Activated naive CD4-positive, alpha-beta T cell treated with anti-CD3 and anti-CD28 coated beads for 36 hours (primary cell): ENCODE data around the gene MICAL3. TPM values are rescaled to one million over a fixed set of nuclear protein-coding genes. Genes with fewer than 3 reads are reported as not detected.

Experiments used
- CTCF ChIA-PET: fragments of 350-600 bp; sonication (Branson Sonifier 250); formaldehyde crosslinking; loops from one replicate; lab custom pipeline; 2021; ENCODE audit warnings: antibody characterized with exemption; lab: Charles Lee
- DNase-seq: peaks from one replicate; pipeline ENCODE4 v3.0.0-alpha.2; 2020
- H3K27ac Mint-ChIP-seq: one replicate; pipeline ENCODE4 v1.8.0; 2021; ENCODE audit warnings: mild to moderate bottlenecking, mixed read lengths
- H3K27me3 Mint-ChIP-seq: one replicate; pipeline ENCODE4 v1.8.0; 2021; ENCODE audit warnings: low read depth, mixed read lengths
- H3K36me3 Mint-ChIP-seq: one replicate; pipeline ENCODE4 v1.8.0; 2021; ENCODE audit warnings: low read depth, mixed read lengths
- H3K4me1 Mint-ChIP-seq: one replicate; pipeline ENCODE4 v1.8.0; 2021; ENCODE audit warnings: low read depth, mixed read lengths
- H3K4me3 Mint-ChIP-seq: one replicate; pipeline ENCODE4 v1.8.0; 2021; ENCODE audit warnings: mild to moderate bottlenecking, moderate library complexity, mixed read lengths
- H3K9me3 Mint-ChIP-seq: one replicate; pipeline ENCODE4 v1.8.0; 2021; ENCODE audit warnings: mixed read lengths
- intact Hi-C: fragments of 100-400 bp; cut with micrococcal nuclease; formaldehyde crosslinking; loops from one replicate; pipeline ENCODE4 v1.15.1; 2023
- total RNA-seq, 2 experiments: library from RNA; stranded (reverse); gene quantifications; one replicate each; pipeline ENCODE4 v1.2.3, GENCODE V29; 2021

The MICAL3 gene
- total RNA-seq, 2 experiments from 2014 or later: 21.0 to 25.8 TPM

GRCh38 chr22:17974703-17975372 is 49.5 kb downstream of the MICAL3 start:
- Mint-ChIP-seq H3K9me3 (no peaks in the 10 kb centered on the region), H3K27me3 (no peaks in the 10 kb centered on the region), H3K4me3 (no peak overlapping the region), H3K27ac (no peak overlapping the region), H3K36me3 (no peaks in the 10 kb centered on the region), H3K4me1 (no peaks in the 10 kb centered on the region)
- no peak for DNase-seq
- intact Hi-C loops: no loop called here
- CTCF ChIA-PET: interaction anchor here (0.6 to 2.2 kb wide), 2 partner anchors 108 to 145 kb away, joined by 4 to 5 read pairs; no protein-coding TSS in a partner anchor

GRCh38 chr22:17974087-17974486 is 50.3 kb downstream of the MICAL3 start:
- DNase-seq: no peak
- no peaks in the 10 kb centered on the region for H3K9me3 Mint-ChIP-seq
- no peaks in the 10 kb centered on the region for H3K27me3 Mint-ChIP-seq
- no peaks in the 10 kb centered on the region for H3K36me3 Mint-ChIP-seq
- H3K4me3 Mint-ChIP-seq: no peak overlapping the region
- H3K27ac Mint-ChIP-seq: no peak overlapping the region
- no peaks in the 10 kb centered on the region for H3K4me1 Mint-ChIP-seq
- CTCF ChIA-PET: interaction anchor here (0.6 to 2.2 kb wide), 2 partner anchors 107 to 144 kb away, joined by 4 to 5 read pairs; no protein-coding TSS in a partner anchor
- intact Hi-C loops: no loop called here

DNA sequence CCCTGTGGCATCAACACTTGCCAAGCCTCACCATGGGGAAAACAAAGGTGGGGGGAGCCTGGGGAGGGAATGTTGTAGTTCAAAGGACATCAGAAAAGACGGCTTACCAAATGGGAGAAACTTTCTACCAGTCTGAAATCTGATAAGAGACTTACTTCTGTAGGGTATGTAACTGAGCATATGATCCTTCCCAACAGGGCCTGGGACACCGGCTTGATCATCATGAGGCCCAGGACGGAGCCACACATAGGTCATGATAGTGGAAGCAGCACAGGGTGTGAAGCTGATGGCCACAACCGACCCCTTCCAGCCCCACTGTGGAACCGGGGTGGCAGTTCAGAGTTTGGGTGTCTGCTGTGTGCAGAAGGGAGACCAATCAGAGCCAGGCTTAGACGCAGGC is 51.1 kb downstream of the MICAL3 start:
- CTCF ChIA-PET: no interaction called here
- Mint-ChIP-seq H3K27me3 (no peaks in the 10 kb centered on the region), H3K27ac (no peak overlapping the region), H3K9me3 (no peaks in the 10 kb centered on the region), H3K4me3 (no peak overlapping the region), H3K4me1 (no peaks in the 10 kb centered on the region), H3K36me3 (no peaks in the 10 kb centered on the region)
- DNase-seq: no peak
- intact Hi-C loops: no loop called here

DNA sequence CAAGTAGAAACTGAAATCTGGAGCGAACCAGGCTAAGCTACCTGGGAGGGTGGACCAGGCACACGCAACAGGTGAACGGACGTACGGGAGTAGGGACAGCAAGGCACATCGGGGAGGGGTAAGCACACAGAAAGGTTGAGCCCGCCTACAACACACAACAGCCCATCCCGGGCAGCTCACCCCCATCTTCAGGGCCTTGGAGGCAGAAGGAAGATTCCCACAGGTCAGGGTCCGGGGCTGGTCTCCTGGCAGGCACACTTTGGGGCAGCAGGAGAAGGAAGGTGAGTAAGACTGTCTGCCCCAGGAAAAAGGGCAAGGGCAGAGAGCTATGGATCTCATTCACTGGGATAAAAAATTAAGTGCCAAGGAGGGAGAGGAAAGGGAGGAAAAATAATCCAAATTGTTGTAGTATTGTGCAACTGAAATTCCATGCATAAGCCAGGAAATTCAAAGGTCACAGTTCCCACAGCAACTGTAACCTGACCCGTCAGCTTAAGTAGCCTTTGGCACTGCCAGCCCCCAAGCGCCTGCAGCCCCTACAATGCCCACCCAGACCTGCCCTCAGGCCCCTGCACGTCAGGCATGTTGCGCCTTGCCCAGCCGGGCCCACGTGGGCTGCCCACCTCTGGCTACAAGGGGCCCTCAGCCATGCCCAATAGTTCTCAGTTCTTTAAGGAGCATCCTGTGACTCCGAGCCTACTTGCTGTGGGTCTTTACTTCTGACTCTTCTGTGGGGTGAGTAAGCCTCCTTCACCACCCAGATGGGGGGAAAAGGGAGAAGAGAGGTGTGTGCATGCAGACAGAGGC is 51.8 kb downstream of the MICAL3 start:
- no peaks in the 10 kb centered on the region for H3K4me1 Mint-ChIP-seq
- no peaks in the 10 kb centered on the region for H3K27me3 Mint-ChIP-seq
- H3K36me3 Mint-ChIP-seq: no peaks in the 10 kb centered on the region
- no peak for DNase-seq
- H3K27ac Mint-ChIP-seq: no peak overlapping the region
- H3K9me3 Mint-ChIP-seq: no peaks in the 10 kb centered on the region
- CTCF ChIA-PET: no interaction called here
- H3K4me3 Mint-ChIP-seq: no peak overlapping the region
- intact Hi-C loops: no loop called here

GRCh38 chr22:17971711-17972110 is 52.6 kb downstream of the MICAL3 start:
- CTCF ChIA-PET: interaction anchor here (1.4 kb wide), 1 partner anchor 105 kb away, joined by 4 read pairs; no protein-coding TSS in a partner anchor
- H3K4me3 Mint-ChIP-seq: no peak overlapping the region
- no peaks in the 10 kb centered on the region for H3K9me3 Mint-ChIP-seq
- DNase-seq: no peak
- no peak overlapping the region for H3K27ac Mint-ChIP-seq
- H3K36me3 Mint-ChIP-seq: peaks cover under 1% of the 10 kb centered on the region
- no peaks in the 10 kb centered on the region for H3K27me3 Mint-ChIP-seq
- intact Hi-C loops: no loop called here
- H3K4me1 Mint-ChIP-seq: no peaks in the 10 kb centered on the region

DNA sequence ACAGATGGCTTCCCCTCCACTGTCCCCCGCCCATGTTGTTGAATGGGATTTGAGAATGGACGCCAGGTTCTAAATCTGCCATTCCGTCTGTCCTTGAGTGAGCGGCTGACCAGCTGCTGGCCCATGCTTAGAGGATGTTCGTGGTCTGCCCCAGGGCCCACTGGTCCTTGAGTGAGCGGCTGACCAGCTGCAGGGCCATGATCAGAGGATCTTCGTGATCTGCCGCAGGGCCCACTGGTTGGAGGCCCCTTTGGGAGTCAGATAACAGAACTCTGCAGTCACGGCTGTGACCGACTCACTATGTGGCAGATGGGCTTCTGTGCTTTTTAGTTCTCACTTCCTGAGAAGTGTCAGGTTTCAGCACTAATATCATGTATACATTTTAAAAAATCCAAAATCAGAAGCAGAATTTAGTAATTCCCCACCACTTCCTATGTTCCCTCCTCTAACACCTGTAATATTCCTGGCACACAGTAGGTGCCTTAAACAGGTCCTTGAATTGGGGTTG is 54.1 kb downstream of the MICAL3 start:
- DNase-seq: no peak
- no peaks in the 10 kb centered on the region for H3K9me3 Mint-ChIP-seq
- H3K27me3 Mint-ChIP-seq: no peaks in the 10 kb centered on the region
- CTCF ChIA-PET: interaction anchor here (1.4 kb wide), 1 partner anchor 106 kb away, joined by 4 read pairs; no protein-coding TSS in a partner anchor
- H3K36me3 Mint-ChIP-seq: peaks cover 2% of the 10 kb centered on the region
- intact Hi-C loops: no loop called here
- H3K4me1 Mint-ChIP-seq: no peaks in the 10 kb centered on the region
- H3K4me3 Mint-ChIP-seq: no peak overlapping the region
- no peak overlapping the region for H3K27ac Mint-ChIP-seq

- intact Hi-C loops: no loop called here
- Mint-ChIP-seq H3K27me3 (no peaks in the 10 kb centered on the region), H3K4me3 (no peak overlapping the region), H3K36me3 (peaks cover 2% of the 10 kb centered on the region), H3K27ac (no peak overlapping the region), H3K9me3 (no peaks in the 10 kb centered on the region), H3K4me1 (no peaks in the 10 kb centered on the region)
- DNase-seq: no peak
- CTCF ChIA-PET: no interaction called here
Measured at GRCh38 chr22:17969701-17970113, 54.7 kb downstream of the MICAL3 start.

DNA sequence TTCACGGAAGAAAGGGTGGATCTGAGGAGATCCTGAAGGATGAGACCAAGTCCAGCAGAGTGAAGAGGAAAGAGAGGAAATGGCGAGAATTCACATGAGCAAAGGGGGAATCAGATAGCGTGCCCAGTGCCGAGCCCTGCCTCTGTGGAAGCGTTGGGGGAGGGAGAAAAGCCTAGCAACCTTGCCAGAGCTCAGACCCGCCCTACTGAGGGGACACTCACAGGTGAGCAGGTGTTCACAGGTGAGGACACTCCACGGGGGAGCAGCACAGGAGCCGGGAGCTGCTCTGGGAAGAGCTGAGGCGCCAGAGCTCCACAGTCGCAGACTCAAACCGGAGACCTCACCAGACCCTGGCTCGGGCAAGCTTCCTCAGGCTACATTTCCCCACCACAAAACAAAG is 56.2 kb downstream of the MICAL3 start:
- Mint-ChIP-seq H3K4me3 (no peak overlapping the region), H3K4me1 (no peaks in the 10 kb centered on the region), H3K36me3 (peaks cover 2% of the 10 kb centered on the region), H3K9me3 (no peaks in the 10 kb centered on the region), H3K27ac (no peak overlapping the region), H3K27me3 (no peaks in the 10 kb centered on the region)
- intact Hi-C loops: no loop called here
- DNase-seq: no peak
- CTCF ChIA-PET: no interaction called here

DNA sequence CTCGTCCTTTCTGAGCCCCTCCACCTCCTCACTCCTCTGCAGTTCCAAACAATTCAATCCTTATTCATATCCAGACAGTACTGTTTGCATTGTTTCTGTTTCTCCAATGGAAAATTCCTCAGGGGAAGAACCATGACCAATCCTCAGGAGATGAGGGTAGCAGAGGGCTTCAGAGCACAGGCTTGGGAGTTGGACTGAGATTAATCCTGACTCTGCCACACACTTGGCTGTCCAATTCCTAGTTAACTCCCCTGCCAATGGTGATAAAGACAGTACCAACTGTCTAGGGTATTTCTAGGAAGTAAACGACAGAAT is 58.0 kb downstream of the MICAL3 start:
- CTCF ChIA-PET: no interaction called here
- no peak for DNase-seq
- Mint-ChIP-seq H3K27ac (no peak overlapping the region), H3K36me3 (peaks cover 2% of the 10 kb centered on the region), H3K4me1 (no peaks in the 10 kb centered on the region), H3K9me3 (no peaks in the 10 kb centered on the region), H3K27me3 (no peaks in the 10 kb centered on the region), H3K4me3 (no peak overlapping the region)
- intact Hi-C loops: no loop called here

DNA sequence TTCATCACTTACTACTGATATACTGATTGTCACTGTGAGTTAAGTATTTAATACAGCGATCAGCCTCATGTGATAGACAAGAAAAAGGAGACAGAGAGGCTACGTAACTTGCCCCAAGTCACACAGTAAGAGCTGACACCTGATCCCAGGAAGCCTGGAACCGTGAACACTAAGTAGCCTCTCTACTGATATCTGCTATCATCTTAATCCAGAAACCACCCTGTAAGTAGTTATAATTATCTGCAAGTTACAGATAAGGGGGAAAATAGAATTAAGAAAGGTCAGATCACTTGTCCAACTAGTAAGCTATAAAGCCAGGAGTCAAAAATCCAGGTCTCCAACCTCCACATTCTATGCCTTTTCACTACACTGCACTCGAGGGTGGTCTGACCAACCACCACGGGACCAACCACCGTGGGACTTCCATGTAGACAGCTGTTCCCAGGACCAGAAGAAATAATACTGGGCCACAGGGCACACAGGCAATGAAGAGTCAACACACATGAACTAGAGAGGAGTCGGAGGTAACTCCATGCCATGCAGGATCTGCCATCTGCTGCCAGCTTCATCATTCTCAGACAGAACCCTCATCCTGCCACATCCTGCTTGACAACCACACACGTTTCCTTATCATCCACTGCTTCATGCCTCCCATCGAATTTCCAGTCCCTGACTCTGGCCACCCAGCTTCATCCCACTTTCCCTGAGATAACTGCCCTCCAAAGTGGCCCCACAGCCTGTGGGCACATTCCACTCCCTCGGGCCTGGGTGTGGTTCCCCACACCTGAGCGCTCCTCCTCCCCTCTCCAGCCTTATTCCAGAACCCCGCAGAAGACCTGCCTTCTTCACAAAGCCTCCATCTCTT is 58.6 kb downstream of the MICAL3 start:
- H3K4me1 Mint-ChIP-seq: no peaks in the 10 kb centered on the region
- DNase-seq: no peak
- no peak overlapping the region for H3K4me3 Mint-ChIP-seq
- intact Hi-C loops: no loop called here
- no peaks in the 10 kb centered on the region for H3K27me3 Mint-ChIP-seq
- no peaks in the 10 kb centered on the region for H3K9me3 Mint-ChIP-seq
- H3K36me3 Mint-ChIP-seq: peaks cover 2% of the 10 kb centered on the region
- CTCF ChIA-PET: interaction anchor here (0.6 kb wide), 1 partner anchor 181 kb away, joined by 3 read pairs; no protein-coding TSS in a partner anchor
- H3K27ac Mint-ChIP-seq: no peak overlapping the region

DNA sequence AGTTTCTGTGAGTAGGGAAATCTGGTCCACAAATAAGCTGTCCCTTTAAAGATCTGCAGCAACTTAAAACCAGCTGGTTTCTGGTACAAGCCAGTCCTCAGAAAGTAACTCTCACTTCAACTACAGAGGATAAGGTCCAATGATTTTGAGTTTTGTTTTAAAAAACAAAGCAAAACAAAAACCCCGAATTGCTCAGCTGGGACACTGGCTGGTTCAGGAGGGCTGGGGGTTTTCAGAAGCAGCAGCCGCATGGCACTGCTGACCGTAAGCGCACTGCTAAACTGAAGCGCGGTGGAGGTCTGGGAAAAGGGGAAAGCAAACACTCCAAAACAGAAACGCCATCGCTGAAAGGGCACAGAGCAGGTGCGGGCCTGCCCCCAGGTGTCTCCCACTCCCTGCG is 59.7 kb downstream of the MICAL3 start:
- H3K27me3 Mint-ChIP-seq: no peaks in the 10 kb centered on the region
- DNase-seq: no peak
- CTCF ChIA-PET: interaction anchor here (0.5 kb wide), 1 partner anchor 130 kb away, joined by 5 read pairs; no protein-coding TSS in a partner anchor
- H3K36me3 Mint-ChIP-seq: peaks cover 2% of the 10 kb centered on the region
- H3K4me3 Mint-ChIP-seq: no peak overlapping the region
- H3K27ac Mint-ChIP-seq: no peak overlapping the region
- intact Hi-C loops: no loop called here
- no peaks in the 10 kb centered on the region for H3K9me3 Mint-ChIP-seq
- H3K4me1 Mint-ChIP-seq: no peaks in the 10 kb centered on the region

- intact Hi-C loops: no loop called here
- H3K27me3 Mint-ChIP-seq: no peaks in the 10 kb centered on the region
- H3K36me3 Mint-ChIP-seq: peaks cover 2% of the 10 kb centered on the region
- H3K4me1 Mint-ChIP-seq: no peaks in the 10 kb centered on the region
- no peak overlapping the region for H3K4me3 Mint-ChIP-seq
- no peaks in the 10 kb centered on the region for H3K9me3 Mint-ChIP-seq
- no peak for DNase-seq
- no peak overlapping the region for H3K27ac Mint-ChIP-seq
- CTCF ChIA-PET: interaction anchor here (0.5 kb wide), 1 partner anchor 130 kb away, joined by 5 read pairs; no protein-coding TSS in a partner anchor
Measured at GRCh38 chr22:17964156-17964555, 60.2 kb downstream of the MICAL3 start.
